UCSD-AML1 (cell line): ENCODE results near the gene CNTNAP3B.
"Not testable (repeated sequence)": the region's sequence is repeated elsewhere in the genome, so short reads cannot be mapped to it uniquely, and the experiment has no call there.

Experiments
- DNase-seq: peaks from one replicate; lab custom pipeline; 2025; ENCODE audit not compliant: unreplicated experiment; lab: John Stamatoyannopoulos, UW

Gene CNTNAP3B

GRCh38 chr9:41977965-41978600 is 151.1 kb downstream of the CNTNAP3B start:
- not testable (repeated sequence) for DNase-seq

GRCh38 chr9:41974906-41975305 is 154.3 kb downstream of the CNTNAP3B start:
- not testable (repeated sequence) for DNase-seq

- DNase-seq: not testable (repeated sequence)
Measured at GRCh38 chr9:41953007-41953406, 176.2 kb downstream of the CNTNAP3B start.

GRCh38 chr9:41941738-41942137 is 187.5 kb downstream of the CNTNAP3B start:
- not testable (repeated sequence) for DNase-seq

GRCh38 chr9:41938143-41938542 is 191.1 kb downstream of the CNTNAP3B start:
- DNase-seq: not testable (repeated sequence)

- DNase-seq: not testable (repeated sequence)
Measured at GRCh38 chr9:41935727-41936126, 193.5 kb downstream of the CNTNAP3B start.

- DNase-seq: not testable (repeated sequence)
Measured at GRCh38 chr9:41929172-41929571, 200.1 kb downstream of the CNTNAP3B start.

GRCh38 chr9:41917374-41917773 is 211.9 kb downstream of the CNTNAP3B start:
- DNase-seq: not testable (repeated sequence)

- not testable (repeated sequence) for DNase-seq
Measured at GRCh38 chr9:41905488-41905887, 223.7 kb downstream of the CNTNAP3B start.

- not testable (repeated sequence) for DNase-seq
Measured at GRCh38 chr9:41902762-41903161, 226.5 kb downstream of the CNTNAP3B start.

- not testable (repeated sequence) for DNase-seq
Measured at GRCh38 chr9:41898720-41899343, 230.4 kb downstream of the CNTNAP3B start.

- DNase-seq: not testable (repeated sequence)
Measured at GRCh38 chr9:41874557-41874956, 254.7 kb downstream of the CNTNAP3B start.

GRCh38 chr9:41855422-41855821 is 273.8 kb downstream of the CNTNAP3B start:
- not testable (repeated sequence) for DNase-seq

- DNase-seq: not testable (repeated sequence)
Measured at GRCh38 chr9:41851848-41852740, 277.1 kb downstream of the CNTNAP3B start.

GRCh38 chr9:41847829-41848228 is 281.4 kb downstream of the CNTNAP3B start:
- DNase-seq: not testable (repeated sequence)
